NT2/D1 (cell line): ENCODE results near the gene RPN2.

Experiments
- SUZ12 ChIP-seq: IDR thresholded peaks from 2 replicates; pipeline ENCODE4 v1.6.1; 2011; ENCODE audit not compliant: insufficient read length, insufficient read depth; ENCODE audit errors: extremely low read depth
- YY1 ChIP-seq: IDR thresholded peaks from 2 replicates; pipeline ENCODE4 v1.6.1; 2011; ENCODE audit not compliant: insufficient read length, insufficient read depth
- ZNF274 ChIP-seq: IDR thresholded peaks from 2 replicates; pipeline ENCODE4 v1.6.1; 2011; ENCODE audit warnings: mild to moderate bottlenecking, low read depth, low read length

- TF ChIP-seq YY1, result no peak
- no peak for TF ChIP-seq ZNF274
- TF ChIP-seq SUZ12, result no peak
Measured at GRCh38 chr20:37284691-37285161, 105.6 kb downstream of the RPN2 start.
